CD14-positive monocyte (primary cell): ENCODE results near the gene LYZL1. TPM values are rescaled to one million over a fixed set of nuclear protein-coding genes. Genes with fewer than 3 reads are reported as not detected.
"Not testable (repeated sequence)": the region's sequence is repeated elsewhere in the genome, so short reads cannot be mapped to it uniquely, and the experiment has no call there.

Source experiments
- DNase-seq, 3 donors: peaks; one replicate each; pipeline ENCODE4 v3.0.0-alpha.2; 2011 to 2022
- H2AFZ ChIP-seq: 2 replicates; pipeline ENCODE4 v1.6.0; 2012; ENCODE audit warnings: mild to moderate bottlenecking, low read depth, low read length, inconsistent platforms; ENCODE audit not compliant: insufficient read depth, poor library complexity, severe bottlenecking
- H3K27ac ChIP-seq, 2 donors: 1 replicate in 1 of 2; 2 replicates in 1 of 2; pipeline ENCODE4 v1.5.1; 2012 to 2013; ENCODE audit warnings: low read length in 2 of 2, control low read depth in 1 of 2, inconsistent platforms in 1 of 2, low read depth in 1 of 2, mild to moderate bottlenecking in 1 of 2
- H3K27me3 ChIP-seq, 2 donors: one replicate each; pipeline versions ENCODE4 v1.6.0 to v1.6.1; 2011 to 2013; ENCODE audit warnings: low read length in 2 of 2; ENCODE audit not compliant: control insufficient read depth in 2 of 2, insufficient read depth in 2 of 2
- H3K36me3 ChIP-seq, 2 donors: replicated peaks in 1 of 2; 1 replicate in 1 of 2; 2 replicates in 1 of 2; pipeline versions ENCODE4 v1.5.1 to v1.6.1; 2012 to 2013; ENCODE audit warnings: low read length in 2 of 2, control low read depth in 1 of 2, inconsistent platforms in 1 of 2, mild to moderate bottlenecking in 1 of 2; ENCODE audit not compliant: insufficient read depth in 2 of 2, control insufficient read depth in 1 of 2
- H3K4me1 ChIP-seq, 2 donors: 1 replicate in 1 of 2; 2 replicates in 1 of 2; pipeline versions ENCODE4 v1.5.1 to v1.6.1; 2012 to 2013; ENCODE audit warnings: low read length in 2 of 2, control low read depth in 1 of 2, inconsistent platforms in 1 of 2, mild to moderate bottlenecking in 1 of 2, moderate library complexity in 1 of 2; ENCODE audit not compliant: insufficient read depth in 2 of 2, control insufficient read depth in 1 of 2
- H3K4me2 ChIP-seq: replicated peaks from 2 replicates; pipeline ENCODE3; 2012; ENCODE audit warnings: low read length, moderate library complexity, mild to moderate bottlenecking; ENCODE audit not compliant: poor library complexity, severe bottlenecking; ENCODE audit errors: extremely low read depth
- H3K4me3 ChIP-seq, 3 experiments: fragments of 200-600 bp in 1 of 3; sonication (generic) in 1 of 3; replicated peaks in 1 of 3; 1 replicate in 2 of 3; 2 replicates in 1 of 3; pipeline ENCODE4 v1.5.1; 2011 to 2013; ENCODE audit warnings: low read length in 3 of 3, mild to moderate bottlenecking in 3 of 3, control low read depth in 2 of 3, low read depth in 2 of 3, inconsistent platforms in 1 of 3, moderate library complexity in 1 of 3
- H3K79me2 ChIP-seq: 2 replicates; pipeline ENCODE4 v1.6.0; 2012; ENCODE audit warnings: mild to moderate bottlenecking, control low read depth, inconsistent platforms, low read length, moderate library complexity; ENCODE audit not compliant: insufficient read depth
- H3K9ac ChIP-seq: 2 replicates; pipeline ENCODE4 v1.6.0; 2017; ENCODE audit warnings: low read length, mild to moderate bottlenecking; ENCODE audit not compliant: insufficient read depth, poor library complexity, severe bottlenecking
- H3K9me3 ChIP-seq, 2 donors: replicated peaks in 1 of 2; 1 replicate in 1 of 2; 2 replicates in 1 of 2; pipeline versions ENCODE4 v1.5.1 to v1.6.1; 2012 to 2013; ENCODE audit warnings: low read length in 2 of 2, control low read depth in 1 of 2; ENCODE audit not compliant: control insufficient read depth in 1 of 2, insufficient read depth in 1 of 2
- H4K20me1 ChIP-seq: 2 replicates; pipeline ENCODE4 v1.6.0; 2012; ENCODE audit warnings: mild to moderate bottlenecking, low read length, control low read depth, moderate library complexity; ENCODE audit not compliant: insufficient read depth
- H3K27ac Mint-ChIP-seq, 7 donors: one replicate each; pipeline ENCODE4 v1.8.0; 2020; ENCODE audit warnings: mild to moderate bottlenecking in 7 of 7, mixed read lengths in 7 of 7, moderate library complexity in 6 of 7, inconsistent platforms in 2 of 7
- H3K27me3 Mint-ChIP-seq, 3 donors: one replicate each; pipeline ENCODE4 v1.8.0; 2021 to 2022; ENCODE audit warnings: low read depth in 3 of 3, mild to moderate bottlenecking in 3 of 3, mixed read lengths in 3 of 3, moderate library complexity in 3 of 3, inconsistent platforms in 1 of 3
- H3K36me3 Mint-ChIP-seq, 2 donors: one replicate each; pipeline ENCODE4 v1.8.0; 2020; ENCODE audit warnings: mixed read lengths in 2 of 2, inconsistent platforms in 1 of 2, mild to moderate bottlenecking in 1 of 2
- H3K4me1 Mint-ChIP-seq: one replicate; pipeline ENCODE4 v1.8.0; 2020; ENCODE audit warnings: mild to moderate bottlenecking, mixed read lengths
- H3K4me3 Mint-ChIP-seq, 2 donors: one replicate each; pipeline ENCODE4 v1.8.0; 2020; ENCODE audit warnings: mild to moderate bottlenecking in 2 of 2, mixed read lengths in 2 of 2, moderate library complexity in 1 of 2
- H3K9me3 Mint-ChIP-seq, 7 donors: one replicate each; pipeline ENCODE4 v1.8.0; 2020 to 2022; ENCODE audit warnings: mixed read lengths in 7 of 7, mild to moderate bottlenecking in 6 of 7, moderate library complexity in 6 of 7, inconsistent platforms in 2 of 7
- CTCF ChIP-seq: fragments of 200-600 bp; IDR thresholded peaks from one replicate; pipeline ENCODE4 v1.8.0; 2022; ENCODE audit warnings: antibody characterized with exemption, mild to moderate bottlenecking
- WGBS: methylation state at CpG from one replicate; pipeline ENCODE4 v1.1.5; 2013; ENCODE audit warnings: missing lambda C conversion rate; ENCODE audit not compliant: insufficient coverage; 5-methylcytosine and 5-hydroxymethylcytosine counted together
- intact Hi-C, 2 donors: fragments of 100-400 bp; cut with micrococcal nuclease; formaldehyde crosslinking; loops; one replicate each; pipeline versions ENCODE4 v1.15.0 to v1.15.1; 2023
- polyA plus RNA-seq, 3 donors: library from polyadenylated mRNA; depleted of rRNA in 1 of 3; unstranded in 2 of 3; stranded (reverse) in 1 of 3; fragments of 300-500 nt in 2 of 3; fragments of >200 nt in 1 of 3; fragmentation: Illumina TruSeq in 2 of 3; gene quantifications; 1 replicate in 2 of 3; 2 replicates in 1 of 3; pipeline ENCODE4 v1.2.3, GENCODE V29; 2012 to 2021

The LYZL1 gene
- polyA plus RNA-seq, 3 donors, result not detected

- intact Hi-C loops, result no loop called here
- H3K36me3 Mint-ChIP-seq, result no peaks in the 10 kb centered on the region
- no peak overlapping the region for H3K4me2 ChIP-seq
- TF ChIP-seq CTCF, result no peak
- H3K9ac ChIP-seq, result no peak overlapping the region
- H3K9me3 Mint-ChIP-seq, result peaks cover 0 to 3% (median 0%) of the 10 kb centered on the region in 7 donors
- H2AFZ ChIP-seq, result no peak overlapping the region
- peaks cover 5% of the 10 kb centered on the region for H3K4me1 Mint-ChIP-seq
- no peak overlapping the region for H3K27ac ChIP-seq
- no peak overlapping the region for H3K4me3 ChIP-seq
- H4K20me1 ChIP-seq, result no peaks in the 10 kb centered on the region
- H3K4me3 Mint-ChIP-seq, result no peak overlapping the region
- H3K27me3 ChIP-seq, result no peaks in the 10 kb centered on the region
- H3K9me3 ChIP-seq, result no peaks in the 10 kb centered on the region
- H3K4me1 ChIP-seq, result peaks cover 0 to 3% of the 10 kb centered on the region in 2 donors
- WGBS, result 92% methylated on average over 10 of the region's 12 CpGs
- no peaks in the 10 kb centered on the region for H3K79me2 ChIP-seq
- H3K36me3 ChIP-seq, result no peaks in the 10 kb centered on the region
- no peak for DNase-seq
- no peak overlapping the region for H3K27ac Mint-ChIP-seq
- H3K27me3 Mint-ChIP-seq, result peaks cover 0 to 2% (median 0%) of the 10 kb centered on the region in 3 donors
Measured at GRCh38 chr10:29358010-29358616, 69.2 kb downstream of the LYZL1 start.

DNA sequence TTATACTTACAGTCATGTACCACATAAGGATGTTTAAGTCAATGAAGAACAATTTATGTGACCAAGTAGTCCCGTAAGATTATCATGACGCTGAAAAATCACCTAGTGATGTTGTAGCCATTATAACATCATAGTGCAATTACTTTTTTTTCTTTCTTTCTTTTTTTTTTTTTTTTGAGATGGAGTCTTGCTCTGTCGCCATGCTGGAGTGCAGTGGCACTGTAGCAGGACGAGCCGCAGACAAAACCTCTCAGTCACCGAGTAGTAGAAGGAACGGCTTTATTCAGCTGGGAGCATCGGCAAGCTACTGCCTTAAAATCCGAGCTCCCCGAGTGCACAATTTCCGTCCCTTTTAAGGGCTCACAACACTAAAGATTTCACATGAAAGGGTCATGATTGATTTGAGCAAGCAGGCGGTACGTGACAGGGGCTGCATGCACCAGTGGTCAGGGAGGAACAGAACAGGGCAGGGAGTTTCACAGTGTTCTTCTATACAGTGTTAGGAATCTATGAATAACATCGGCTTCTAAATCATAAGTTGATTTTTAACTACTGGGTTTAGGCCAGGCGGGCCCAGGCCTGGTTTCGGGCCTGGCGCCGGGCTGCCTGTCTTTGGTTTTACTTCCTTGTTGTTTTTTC is 71.5 kb downstream of the LYZL1 start:
- H3K27me3 ChIP-seq, H3K4me3 ChIP-seq, H3K9me3 ChIP-seq, H4K20me1 ChIP-seq, H3K4me2 ChIP-seq, H2AFZ ChIP-seq, H3K36me3 Mint-ChIP-seq, H3K4me3 Mint-ChIP-seq, H3K27ac ChIP-seq, DNase-seq, intact Hi-C loops, H3K9ac ChIP-seq, H3K9me3 Mint-ChIP-seq, H3K4me1 Mint-ChIP-seq, H3K4me1 ChIP-seq, H3K36me3 ChIP-seq, H3K27ac Mint-ChIP-seq, H3K79me2 ChIP-seq, H3K27me3 Mint-ChIP-seq: not testable (repeated sequence)
- 100% methylated on average over 4 of the region's 18 CpGs for WGBS
